NAMALWA (cell line): ENCODE data around the gene SELENOO.

Experiments
- DNase-seq: peaks from one replicate; pipeline ENCODE4 v3.0.0-alpha.2; 2015; ENCODE audit warnings: low spot score

The SELENOO gene

GRCh38 chr22:50255099-50255498 is 54.3 kb downstream of the SELENOO start:
- no peak for DNase-seq

- no peak for DNase-seq
Observed at GRCh38 chr22:50255607-50256006, 54.8 kb downstream of the SELENOO start.

DNA sequence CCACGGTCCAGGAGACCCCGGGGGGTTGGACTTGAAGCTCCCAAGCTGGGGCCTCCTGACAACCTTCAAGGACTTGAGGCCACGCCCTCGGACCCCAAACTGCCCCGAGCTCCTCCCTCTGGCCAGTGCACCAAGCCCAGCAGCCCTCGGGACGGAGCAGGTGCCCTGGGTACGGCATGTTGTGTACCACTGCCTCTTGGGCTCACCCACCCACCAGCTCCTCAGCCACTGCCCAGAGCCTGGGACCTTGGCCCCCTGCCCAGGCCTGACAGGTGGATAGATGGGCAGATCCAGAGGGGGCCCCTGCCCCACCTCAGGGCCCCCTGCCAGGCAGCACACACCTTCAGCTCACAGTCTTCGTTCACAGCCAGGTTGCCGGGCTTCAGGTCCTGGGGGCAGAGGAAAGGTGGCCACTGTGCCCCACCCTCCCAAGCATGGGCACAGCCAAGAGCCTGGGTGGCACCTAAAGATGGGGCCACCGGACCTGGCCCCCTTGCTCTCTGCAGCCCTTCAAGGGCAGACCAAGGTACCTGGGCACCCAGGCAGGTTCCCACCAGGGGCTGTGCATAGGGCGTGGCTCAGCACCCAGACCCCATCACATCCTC is 55.5 kb downstream of the SELENOO start:
- no peak for DNase-seq

GRCh38 chr22:50257041-50257440 is 56.2 kb downstream of the SELENOO start:
- no peak for DNase-seq

GRCh38 chr22:50257451-50258360 is 56.9 kb downstream of the SELENOO start:
- no peak for DNase-seq

DNA sequence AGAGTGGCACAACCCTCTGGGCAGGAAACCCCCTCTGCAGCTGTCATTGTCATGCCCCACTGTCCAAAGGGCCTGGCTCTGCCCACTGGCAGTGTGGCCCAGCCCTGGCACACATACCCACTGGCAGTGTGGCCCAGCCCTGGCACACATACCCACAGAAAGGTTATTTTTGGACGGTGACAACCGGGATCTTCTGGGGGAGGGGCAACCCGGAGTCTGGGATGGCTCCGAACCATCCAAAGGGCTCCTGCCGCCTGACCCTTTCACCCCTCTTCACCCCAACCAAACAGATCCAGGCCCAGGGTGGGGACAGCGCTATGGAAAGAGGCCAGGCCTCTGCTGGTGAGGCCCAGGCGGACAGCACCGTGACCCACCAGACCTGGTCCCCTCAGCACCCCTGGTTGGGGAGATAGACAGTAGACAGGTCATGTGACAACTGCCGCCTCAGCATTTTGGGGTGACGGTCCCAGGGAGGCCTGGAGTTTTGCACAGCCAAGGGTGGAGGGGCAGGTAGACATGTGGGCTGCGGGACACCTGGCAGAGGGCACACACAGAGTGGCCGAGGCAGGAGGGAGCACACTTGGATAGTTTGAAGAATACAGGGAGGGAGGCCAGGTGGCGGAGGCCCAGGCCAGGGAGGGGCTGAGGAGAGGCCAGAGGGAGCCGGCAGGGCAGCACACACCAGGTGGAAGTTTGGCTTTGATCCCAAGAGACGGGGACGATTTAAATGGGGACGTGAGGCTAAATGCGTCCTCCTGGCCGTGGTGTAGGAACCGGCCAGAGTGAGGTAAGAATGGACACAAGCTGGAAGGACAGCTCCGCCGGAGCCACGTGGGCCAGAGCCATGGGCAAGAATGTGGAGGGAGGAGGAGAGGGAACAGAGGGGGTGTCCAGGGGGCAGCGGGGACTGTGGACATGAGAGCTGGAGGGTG is 57.8 kb downstream of the SELENOO start:
- no peak for DNase-seq

- DNase-seq: no peak
Observed at GRCh38 chr22:50259302-50259701, 58.5 kb downstream of the SELENOO start.

GRCh38 chr22:50260434-50260800 is 59.6 kb downstream of the SELENOO start:
- no peak for DNase-seq

DNA sequence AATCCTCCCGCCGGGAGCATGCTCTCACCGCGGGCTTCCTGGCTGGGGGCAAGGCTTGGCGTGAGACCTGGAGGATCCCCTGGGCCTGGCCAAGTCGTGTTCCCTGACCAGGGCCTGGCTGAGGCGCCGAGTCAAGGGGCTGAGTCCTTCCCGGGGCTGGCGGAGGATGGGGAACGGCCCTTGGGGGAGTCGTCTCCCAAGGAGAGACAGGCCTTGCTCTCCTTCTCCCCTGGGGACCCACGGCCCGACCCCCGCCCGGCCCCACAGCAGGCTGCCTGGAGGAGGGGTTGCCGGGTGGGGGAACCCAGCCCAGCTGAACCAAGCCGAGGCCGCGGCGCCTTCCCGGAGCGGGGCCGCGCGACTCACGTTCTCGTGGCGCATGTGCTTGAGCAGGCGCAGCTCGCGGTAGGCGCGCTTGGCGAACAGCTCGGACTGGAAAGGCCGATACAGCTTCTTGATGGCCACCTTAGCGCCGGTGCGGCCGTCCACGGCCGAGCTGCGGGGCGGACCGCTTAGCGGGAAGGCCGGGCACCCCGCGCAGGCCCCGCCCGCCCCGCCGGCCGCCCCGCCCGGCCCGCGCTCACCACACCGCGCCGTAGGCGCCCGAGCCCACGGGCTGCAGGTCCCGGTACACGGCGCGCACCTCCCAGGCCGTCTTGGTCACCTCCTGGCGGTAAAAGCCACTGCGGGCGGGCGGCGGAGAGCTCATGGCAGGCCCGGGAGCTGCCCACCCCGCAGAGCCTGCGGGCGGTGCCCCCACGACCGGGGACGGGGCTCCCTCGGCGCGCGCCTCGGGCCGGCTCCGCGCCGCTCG is 60.2 kb downstream of the SELENOO start:
- peak; percentile 65 for DNase-seq

DNA sequence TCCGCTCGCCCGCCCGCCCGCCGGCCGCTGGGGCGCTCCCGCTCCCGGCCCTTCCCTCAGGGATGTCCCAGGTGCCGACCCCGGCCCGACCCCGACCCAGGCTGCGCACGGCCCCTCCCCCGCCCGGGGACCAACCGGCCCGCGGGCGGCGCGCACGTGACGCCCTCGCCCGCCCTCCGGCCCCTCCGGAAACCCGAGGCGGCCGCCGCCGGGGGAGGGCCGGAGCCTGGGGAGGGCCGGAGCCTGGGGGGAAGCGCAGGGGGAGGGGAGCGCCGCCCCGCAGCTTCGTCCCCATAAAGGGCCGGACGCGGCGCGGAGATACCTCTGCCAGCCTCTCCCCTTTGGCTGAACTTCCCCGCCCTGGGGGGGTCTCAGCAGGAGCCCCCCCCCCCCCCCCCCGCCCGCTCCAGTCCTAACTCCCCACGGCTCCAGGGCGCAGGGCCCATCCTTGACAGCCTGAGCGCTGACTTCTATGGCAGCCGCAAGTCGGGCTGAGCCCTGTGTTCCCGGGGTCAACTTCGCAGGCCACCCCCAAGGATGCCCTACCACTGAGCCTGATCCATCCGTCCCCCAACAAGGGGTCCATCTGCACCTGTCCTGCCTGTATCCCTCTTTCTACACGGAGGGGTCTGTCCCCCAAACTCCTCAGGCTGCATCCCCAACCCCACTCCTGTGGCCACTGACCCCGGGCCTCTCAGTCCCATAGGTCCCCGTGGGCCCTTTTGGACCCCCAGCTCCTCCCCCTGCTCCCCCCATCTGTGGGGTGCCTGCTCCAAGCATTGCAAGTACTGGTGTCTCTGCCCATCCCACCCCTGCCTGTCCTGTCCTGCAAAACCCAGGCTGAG is 61.0 kb downstream of the SELENOO start, which contains the start of gene MAPK12:
Gene MAPK12, minus strand, starts transcription at position 69 of the 845 bp plus-strand sequence. CDS start 174 bp downstream, outside the sequence.
- peak; percentile 48 for DNase-seq

DNA sequence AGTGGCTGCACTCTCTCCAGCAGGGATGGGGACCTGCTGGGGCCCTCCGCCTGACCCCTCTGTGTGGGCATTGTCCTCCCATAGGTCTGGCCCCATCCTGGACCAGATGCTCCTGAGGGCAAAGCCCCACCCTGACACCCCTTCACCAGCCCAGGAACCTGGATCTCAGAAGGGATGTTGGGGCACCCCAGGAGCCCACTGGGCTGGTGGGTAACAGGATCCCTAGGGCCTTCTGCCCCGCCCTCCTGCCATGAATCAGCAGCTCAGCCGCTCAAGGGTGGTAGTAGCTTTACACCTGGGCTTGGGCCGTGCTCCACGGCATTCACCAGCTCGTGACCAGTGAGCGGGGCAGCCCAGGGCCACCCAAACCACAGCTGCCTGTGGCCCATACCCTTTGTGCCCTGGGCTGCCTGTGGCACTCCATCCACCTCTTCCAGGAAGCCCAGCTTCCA is 61.7 kb downstream of the SELENOO start:
- peak; percentile 72 for DNase-seq

DNA sequence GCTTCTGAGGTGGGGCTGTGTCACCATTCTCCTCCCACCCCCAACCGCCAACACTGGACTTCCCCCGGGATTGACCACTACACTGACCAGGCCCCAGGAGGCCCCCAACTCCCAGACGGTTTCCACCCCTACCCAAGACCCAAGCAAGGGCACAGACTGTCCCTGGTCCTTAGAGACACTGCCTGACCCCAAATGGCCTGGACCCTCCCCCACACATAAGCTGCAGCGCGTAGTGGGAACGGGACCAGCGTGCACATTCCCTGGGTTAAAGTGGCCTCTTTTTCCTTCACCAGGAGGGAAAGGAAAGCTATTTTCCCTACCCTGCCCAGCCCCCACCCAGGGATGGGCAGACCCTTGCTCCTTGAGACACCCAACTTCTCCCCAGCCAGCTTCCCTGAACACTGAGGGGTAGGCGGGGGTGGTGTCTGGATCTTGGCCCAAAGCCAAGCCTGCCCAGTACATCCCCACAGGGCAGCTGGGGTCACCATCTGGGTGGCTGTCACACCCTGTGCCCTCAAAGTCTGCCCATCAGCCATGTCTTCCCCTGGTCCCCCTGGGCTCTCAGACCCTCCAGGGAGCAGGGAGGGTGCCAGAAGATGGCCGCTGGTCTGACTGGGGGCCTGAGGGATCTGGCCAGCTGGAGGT is 62.3 kb downstream of the SELENOO start:
- no peak for DNase-seq

DNA sequence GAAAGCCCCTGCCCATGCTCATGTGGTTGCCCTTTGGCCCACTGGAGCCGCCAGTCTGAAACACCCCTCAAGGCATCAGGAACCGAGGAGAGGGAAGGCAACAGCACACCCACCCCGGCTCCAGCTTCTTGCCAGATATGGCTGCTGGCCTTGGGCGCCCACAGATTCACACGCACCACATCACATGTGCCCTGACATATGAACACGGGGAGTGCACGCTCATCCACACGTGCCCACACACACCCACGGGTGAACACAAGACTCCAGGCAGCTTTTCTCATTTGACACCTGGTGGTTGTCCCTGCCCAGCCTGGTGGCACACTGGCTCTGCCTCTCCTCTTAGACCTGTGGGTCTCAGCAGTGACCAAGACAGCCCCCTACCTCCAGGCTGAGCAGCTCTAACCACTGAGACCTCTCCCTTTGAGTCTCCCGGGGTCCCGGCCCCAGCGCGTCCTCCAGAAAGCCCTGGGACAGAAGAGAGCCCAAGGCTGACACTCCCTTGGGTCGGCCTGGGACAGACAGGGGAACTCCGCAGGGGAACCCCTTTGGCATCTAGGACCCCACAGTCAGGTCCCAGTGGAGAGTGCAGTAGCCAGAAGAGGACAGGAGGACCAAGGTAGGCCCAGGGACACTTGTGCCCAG is 63.4 kb downstream of the SELENOO start:
- DNase-seq: peak; percentile 28

DNA sequence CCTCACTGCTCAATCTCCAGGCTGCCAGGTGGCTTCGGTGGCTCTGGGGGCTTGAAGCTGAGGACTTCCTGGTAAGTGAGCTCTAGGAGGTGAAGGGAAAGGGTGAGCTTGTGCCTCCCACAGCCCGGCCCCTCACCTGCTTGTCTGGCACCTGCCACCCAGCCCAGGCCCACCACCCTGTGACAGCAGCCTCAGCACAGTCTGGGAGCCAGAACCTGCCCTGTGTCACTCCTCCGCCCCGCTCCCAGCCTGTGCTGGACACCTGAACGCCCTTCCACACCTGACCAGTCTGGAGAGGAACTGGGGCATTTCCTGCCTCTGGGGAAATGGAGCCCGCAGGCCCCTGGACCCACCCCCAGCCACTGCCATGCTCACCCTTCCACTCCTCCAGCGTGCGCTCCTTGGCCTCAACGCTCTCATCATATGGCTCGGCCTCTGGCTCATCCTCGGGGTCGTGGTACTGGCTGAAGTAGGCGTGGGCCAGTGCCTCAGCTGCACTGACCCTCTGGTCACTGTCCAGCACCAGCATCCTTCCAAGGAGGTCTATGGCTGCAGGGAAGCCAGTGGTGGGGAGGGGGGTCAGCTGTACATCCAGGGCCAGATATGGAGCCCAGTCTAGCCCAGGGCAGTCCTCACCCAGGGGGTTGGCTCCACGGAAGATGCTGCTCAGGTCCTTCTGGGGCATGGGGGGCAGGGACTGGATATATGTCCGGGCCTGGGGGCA is 64.3 kb downstream of the SELENOO start:
- DNase-seq: peak; percentile 48

DNA sequence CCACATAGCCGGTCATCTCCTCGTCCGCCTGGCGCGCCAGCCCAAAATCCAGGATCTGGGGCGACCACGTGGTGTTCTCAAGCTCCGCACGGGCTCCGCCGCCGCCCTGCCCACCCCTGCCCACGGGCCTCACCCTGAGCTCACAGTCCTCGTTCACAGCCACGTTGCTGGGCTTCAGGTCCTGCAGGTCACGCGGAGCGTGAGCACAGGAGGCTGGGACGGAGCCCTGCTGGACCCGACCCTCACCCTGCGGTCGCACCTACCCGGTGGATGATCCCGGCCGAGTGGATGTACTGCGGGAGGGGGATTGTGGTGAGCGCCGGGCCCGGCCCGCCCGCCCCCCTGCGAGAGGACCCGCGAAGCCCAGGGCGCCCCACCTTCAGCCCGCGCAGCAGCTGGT is 66.2 kb downstream of the SELENOO start:
- DNase-seq: no peak
